A673 (cell line): Measurements from ENCODE around the gene GRB10. TPM values are rescaled to one million over a fixed set of nuclear protein-coding genes. Genes with fewer than 3 reads are reported as not detected.

ENCODE experiments used
- BruUV-seq: library from RNA; stranded (reverse); fragments of 400-500 nt; replicated peaks from 2 replicates; lab custom pipeline; 2021; lab: Mats Ljungman, UMichigan
- CTCF ChIA-PET: fragments of 300-600 bp; sonication (Branson Sonifier 250); formaldehyde crosslinking; loops from one replicate; lab custom pipeline; 2022; ENCODE audit warnings: antibody characterized with exemption; lab: Charles Lee
- POLR2A ChIA-PET: fragments of 300-600 bp; sonication (Branson Sonifier 250); formaldehyde crosslinking; loops from one replicate; lab custom pipeline; 2022; ENCODE audit warnings: antibody characterized with exemption; ENCODE audit not compliant: low non-redundant PET; lab: Charles Lee
- DNase-seq: peaks from one replicate; pipeline ENCODE4 v3.0.0-alpha.2; 2015; ENCODE audit warnings: low spot score
- H3K27ac ChIP-seq: fragments of 200-600 bp; sonication (generic); 2 replicates; pipeline ENCODE4 v1.5.1; 2016; ENCODE audit warnings: mixed run types, low read depth, mild to moderate bottlenecking, mixed read lengths, antibody characterized with exemption, low read length; ENCODE audit not compliant: poor library complexity, severe bottlenecking
- H3K27me3 ChIP-seq: fragments of 200-600 bp; sonication (generic); replicated peaks from 2 replicates; pipeline ENCODE4 v1.6.1; 2017; ENCODE audit warnings: mixed run types, low read depth, mild to moderate bottlenecking, mixed read lengths, antibody characterized with exemption, low read length; ENCODE audit not compliant: insufficient read depth, poor library complexity
- H3K36me3 ChIP-seq: fragments of 200-600 bp; sonication (generic); 2 replicates; pipeline ENCODE4 v1.6.1; 2016; ENCODE audit warnings: mixed run types, mild to moderate bottlenecking, mixed read lengths, antibody characterized with exemption, low read length; ENCODE audit not compliant: insufficient read depth, poor library complexity, severe bottlenecking
- H3K4me1 ChIP-seq: fragments of 200-600 bp; sonication (generic); 2 replicates; pipeline ENCODE4 v1.6.1; 2017; ENCODE audit warnings: mixed run types, mild to moderate bottlenecking, mixed read lengths, antibody characterized with exemption, low read length; ENCODE audit not compliant: insufficient read depth, poor library complexity, severe bottlenecking
- H3K4me3 ChIP-seq: fragments of 200-600 bp; sonication (generic); 2 replicates; pipeline ENCODE4 v1.5.1; 2016; ENCODE audit warnings: low read depth, mixed run types, mild to moderate bottlenecking, mixed read lengths, low read length; ENCODE audit not compliant: poor library complexity, severe bottlenecking
- H3K9me3 ChIP-seq: fragments of 200-600 bp; sonication (generic); 2 replicates; pipeline ENCODE4 v1.6.1; 2016; ENCODE audit warnings: mixed run types, low read depth, mild to moderate bottlenecking, mixed read lengths, antibody characterized with exemption, low read length; ENCODE audit not compliant: poor library complexity, severe bottlenecking
- CTCF ChIP-seq: fragments of 300-800, 200-600 bp; sonication (generic); conservative IDR thresholded peaks from 2 replicates; pipeline ENCODE4 v1.5.1; 2017; ENCODE audit warnings: low read depth, mild to moderate bottlenecking, antibody characterized with exemption, low read length, moderate library complexity, mixed read lengths
- EZH2 ChIP-seq: fragments of 200-600 bp; sonication (generic); IDR thresholded peaks from 2 replicates; pipeline ENCODE4 v1.6.1; 2017; ENCODE audit warnings: borderline replicate concordance, low read depth, mild to moderate bottlenecking, mixed read lengths, antibody characterized with exemption, low read length; ENCODE audit not compliant: poor library complexity, severe bottlenecking
- intact Hi-C: fragments of 100-400 bp; cut with micrococcal nuclease; formaldehyde crosslinking; loops from one replicate; pipeline ENCODE4 v1.10.0; 2022; ENCODE audit not compliant: unreplicated experiment
- total RNA-seq: library from RNA; stranded (reverse); gene quantifications from 2 replicates; pipeline ENCODE4 v1.2.3, GENCODE V29; 2021

Gene GRB10
- total RNA-seq, 1 experiment from 2014 or later, result 0.41 TPM

- no TSS peak for BruUV-seq
- POLR2A ChIA-PET, result interaction anchor here (0.6 kb wide), 1 partner anchor 980 kb away, joined by 3 read pairs; no protein-coding TSS in a partner anchor
- intact Hi-C loops, result no loop called here
- TF ChIP-seq EZH2, result no peak
- TF ChIP-seq CTCF, result no peak
- H3K27me3 ChIP-seq, result no peaks in the 10 kb centered on the region
- no peak for DNase-seq
- CTCF ChIA-PET, result no interaction called here
- no peak overlapping the region for H3K27ac ChIP-seq
- no peaks in the 10 kb centered on the region for H3K36me3 ChIP-seq
- no peaks in the 10 kb centered on the region for H3K9me3 ChIP-seq
- no peak overlapping the region for H3K4me3 ChIP-seq
- no peaks in the 10 kb centered on the region for H3K4me1 ChIP-seq
Observed at GRCh38 chr7:50743016-50743415, 39.7 kb downstream of the GRB10 start.

- H3K36me3 ChIP-seq, result no peaks in the 10 kb centered on the region
- H3K4me1 ChIP-seq, result no peaks in the 10 kb centered on the region
- H3K27me3 ChIP-seq, result no peaks in the 10 kb centered on the region
- BruUV-seq, result no TSS peak
- H3K4me3 ChIP-seq, result no peak overlapping the region
- CTCF ChIA-PET, result no interaction called here
- TF ChIP-seq EZH2, result no peak
- TF ChIP-seq CTCF, result no peak
- DNase-seq, result no peak
- intact Hi-C loops, result no loop called here
- H3K9me3 ChIP-seq, result no peaks in the 10 kb centered on the region
- POLR2A ChIA-PET, result interaction anchor here (0.6 kb wide), 1 partner anchor 980 kb away, joined by 3 read pairs; no protein-coding TSS in a partner anchor
- H3K27ac ChIP-seq, result no peak overlapping the region
Observed at GRCh38 chr7:50742401-50742800, 40.3 kb downstream of the GRB10 start.

- TF ChIP-seq CTCF (no peak), EZH2 (no peak)
- no peak overlapping the region for H3K27ac ChIP-seq
- CTCF ChIA-PET, result no interaction called here
- no peaks in the 10 kb centered on the region for H3K4me1 ChIP-seq
- no peak for DNase-seq
- H3K9me3 ChIP-seq, result no peaks in the 10 kb centered on the region
- H3K36me3 ChIP-seq, result no peaks in the 10 kb centered on the region
- no peaks in the 10 kb centered on the region for H3K27me3 ChIP-seq
- no TSS peak for BruUV-seq
- no peak overlapping the region for H3K4me3 ChIP-seq
- intact Hi-C loops, result no loop called here
- POLR2A ChIA-PET, result no interaction called here
Observed at GRCh38 chr7:50739744-50740435, 42.8 kb downstream of the GRB10 start.
